COLO829 (cell line): ENCODE results near the gene ATP8B1.
"Not testable (repeated sequence)": the region's sequence is repeated elsewhere in the genome, so short reads cannot be mapped to it uniquely, and the experiment has no call there.

Experiments used
- DNase-seq: peaks from one replicate; pipeline ENCODE4 v3.0.0; 2012; ENCODE audit warnings: low spot score

The ATP8B1 gene

GRCh38 chr18:57660961-57661360 lies 142.2 kb downstream of the ATP8B1 start:
- DNase-seq = no peak

GRCh38 chr18:57659460-57660102 lies 143.5 kb downstream of the ATP8B1 start:
- DNase-seq = no peak

- DNase-seq = no peak
These were observed 145.6 kb downstream of the ATP8B1 start for GRCh38 chr18:57657542-57657941.

GRCh38 chr18:57655740-57656139 lies 147.4 kb downstream of the ATP8B1 start:
- no peak for DNase-seq

- DNase-seq = no peak
These were observed 151.2 kb downstream of the ATP8B1 start for GRCh38 chr18:57651914-57652313.

GRCh38 chr18:57649556-57650500 lies 153.3 kb downstream of the ATP8B1 start:
- no peak for DNase-seq

- no peak for DNase-seq
These were observed 154.7 kb downstream of the ATP8B1 start for GRCh38 chr18:57648414-57648813.

- no peak for DNase-seq
These were observed 158.6 kb downstream of the ATP8B1 start for GRCh38 chr18:57644540-57644939.

GRCh38 chr18:57643726-57644125 lies 159.4 kb downstream of the ATP8B1 start:
- DNase-seq = not testable (repeated sequence)

GRCh38 chr18:57642462-57642861 lies 160.7 kb downstream of the ATP8B1 start:
- DNase-seq = not testable (repeated sequence)

- DNase-seq = no peak
These were observed 162.4 kb downstream of the ATP8B1 start for GRCh38 chr18:57640749-57641148.

GRCh38 chr18:57640236-57640635 lies 162.9 kb downstream of the ATP8B1 start:
- no peak for DNase-seq

- peak; percentile 58 for DNase-seq
These were observed 167.9 kb downstream of the ATP8B1 start for GRCh38 chr18:57635003-57635822.

GRCh38 chr18:57631697-57632096 lies 171.4 kb downstream of the ATP8B1 start:
- DNase-seq = no peak

- DNase-seq = no peak
These were observed 172.1 kb downstream of the ATP8B1 start for GRCh38 chr18:57630754-57631595.

GRCh38 chr18:57630002-57630753 lies 172.9 kb downstream of the ATP8B1 start:
- peak; percentile 76 for DNase-seq

GRCh38 chr18:57629422-57629821 lies 173.7 kb downstream of the ATP8B1 start:
- DNase-seq = no peak

- DNase-seq = no peak
These were observed 175.6 kb downstream of the ATP8B1 start for GRCh38 chr18:57627488-57627887.

GRCh38 chr18:57624988-57625387 lies 178.1 kb downstream of the ATP8B1 start:
- DNase-seq = peak; percentile 28

- DNase-seq = no peak
These were observed 181.9 kb downstream of the ATP8B1 start for GRCh38 chr18:57621246-57621604.

GRCh38 chr18:57619876-57620275 lies 183.2 kb downstream of the ATP8B1 start:
- DNase-seq = no peak
